HEK293 (cell line): ENCODE results near the gene CAMTA2.

Experiments
- BCL11A ChIP-seq: fragments of 450-650 bp; formaldehyde crosslinking; IDR thresholded peaks from 2 replicates; pipeline ENCODE4 v1.5.1; 2016; ENCODE audit warnings: low read depth, missing biosample characterization, missing genetic modification characterization
- IKZF3 ChIP-seq: fragments of 450-650 bp; IDR thresholded peaks from 2 replicates; pipeline ENCODE4 v1.5.0; 2018; ENCODE audit warnings: missing biosample characterization, mild to moderate bottlenecking, missing genetic modification characterization, moderate library complexity
- SCRT2 ChIP-seq: fragments of 450-650 bp; formaldehyde crosslinking; IDR thresholded peaks from 2 replicates; pipeline ENCODE4 v1.5.1; 2016; ENCODE audit warnings: missing biosample characterization, missing genetic modification characterization
- ZBTB20 ChIP-seq: fragments of 450-650 bp; formaldehyde crosslinking; IDR thresholded peaks from 2 replicates; pipeline ENCODE4 v1.5.1; 2016; ENCODE audit warnings: missing biosample characterization, missing genetic modification characterization
- ZNF501 ChIP-seq: fragments of 450-650 bp; formaldehyde crosslinking; IDR thresholded peaks from 2 replicates; pipeline ENCODE4 v1.5.1; 2016; ENCODE audit warnings: missing biosample characterization, missing genetic modification characterization
- ZNF555 ChIP-seq: fragments of 450-650 bp; formaldehyde crosslinking; conservative IDR thresholded peaks from 2 replicates; pipeline ENCODE4 v1.5.1; 2017; ENCODE audit warnings: missing biosample characterization, mild to moderate bottlenecking, missing genetic modification characterization, inconsistent platforms
- ZNF560 ChIP-seq: fragments of 450-650 bp; formaldehyde crosslinking; IDR thresholded peaks from 2 replicates; pipeline ENCODE4 v1.5.1; 2017; ENCODE audit warnings: missing biosample characterization, missing genetic modification characterization, borderline replicate concordance
- ZNF629 ChIP-seq: fragments of 450-650 bp; formaldehyde crosslinking; IDR thresholded peaks from 2 replicates; pipeline ENCODE4 v1.5.1; 2017; ENCODE audit warnings: missing biosample characterization, missing genetic modification characterization
- ZNF658 ChIP-seq: fragments of 450-650 bp; formaldehyde crosslinking; IDR thresholded peaks from 2 replicates; pipeline ENCODE4; 2016; ENCODE audit warnings: missing biosample characterization, missing genetic modification characterization
- ZNF776 ChIP-seq: fragments of 450-650 bp; formaldehyde crosslinking; IDR thresholded peaks from 2 replicates; pipeline ENCODE4 v1.5.0; 2017; ENCODE audit warnings: missing biosample characterization, missing genetic modification characterization, borderline replicate concordance
- TF ChIP-seq, protein P1 (sequence below): fragments of 450-650 bp; formaldehyde crosslinking; IDR thresholded peaks from 2 replicates; pipeline ENCODE4 v1.5.1; 2016; ENCODE audit warnings: missing biosample characterization, missing genetic modification characterization
- TF ChIP-seq, protein P2 (sequence below): fragments of 450-650 bp; formaldehyde crosslinking; IDR thresholded peaks from 2 replicates; pipeline ENCODE4 v1.5.1; 2016; ENCODE audit warnings: missing biosample characterization, missing genetic modification characterization, borderline replicate concordance
- TF ChIP-seq, protein P3 (sequence below): fragments of 450-650 bp; formaldehyde crosslinking; IDR thresholded peaks from 2 replicates; pipeline ENCODE4 v1.5.1; 2017; ENCODE audit warnings: missing biosample characterization, missing genetic modification characterization
- TF ChIP-seq, protein P4 (sequence below): fragments of 450-650 bp; formaldehyde crosslinking; IDR thresholded peaks from 2 replicates; pipeline ENCODE4 v1.5.1; 2016; ENCODE audit warnings: missing biosample characterization, missing genetic modification characterization

DNA sequence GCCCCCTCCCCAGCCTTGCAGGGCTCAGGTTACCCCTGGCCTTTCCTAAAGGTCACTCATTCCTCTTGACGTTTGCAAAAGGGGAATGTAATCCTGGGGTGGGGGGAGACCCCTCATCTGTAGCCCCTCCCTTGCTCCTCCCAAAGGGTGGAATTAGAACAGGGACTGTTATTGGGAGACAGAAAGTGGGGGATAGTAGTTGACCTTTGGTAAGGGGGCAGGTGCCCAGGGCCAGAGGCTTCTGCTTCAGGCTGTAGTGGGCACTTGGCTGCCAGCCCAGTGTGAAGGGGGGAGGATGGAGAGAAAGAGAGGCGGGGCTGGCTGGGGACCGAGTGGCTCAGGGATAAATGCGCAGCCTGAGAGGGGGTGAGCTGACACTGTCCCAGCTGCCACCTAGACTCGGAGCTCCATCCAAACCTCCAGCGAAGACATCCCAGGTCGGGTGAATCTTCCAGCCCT is 36.7 kb downstream of the CAMTA2 start, which contains the start of gene ENO3:
- TF ChIP-seq SCRT2 (tag by site-specific recombination) (no peak), ZNF658 (no peak), ZNF629 (tag by site-specific recombination) (no peak), BCL11A (tag by site-specific recombination) (no peak), ZNF776 (tag by site-specific recombination) (no peak), ZNF555 (tag by site-specific recombination) (no peak), ZNF560 (tag by site-specific recombination) (no peak), IKZF3 (tag by site-specific recombination) (no peak; the same call in 1 of the 2 replicates), ZBTB20 (no peak), ZNF501 (tag by site-specific recombination) (no peak)
- TF ChIP-seq, protein P1, sequence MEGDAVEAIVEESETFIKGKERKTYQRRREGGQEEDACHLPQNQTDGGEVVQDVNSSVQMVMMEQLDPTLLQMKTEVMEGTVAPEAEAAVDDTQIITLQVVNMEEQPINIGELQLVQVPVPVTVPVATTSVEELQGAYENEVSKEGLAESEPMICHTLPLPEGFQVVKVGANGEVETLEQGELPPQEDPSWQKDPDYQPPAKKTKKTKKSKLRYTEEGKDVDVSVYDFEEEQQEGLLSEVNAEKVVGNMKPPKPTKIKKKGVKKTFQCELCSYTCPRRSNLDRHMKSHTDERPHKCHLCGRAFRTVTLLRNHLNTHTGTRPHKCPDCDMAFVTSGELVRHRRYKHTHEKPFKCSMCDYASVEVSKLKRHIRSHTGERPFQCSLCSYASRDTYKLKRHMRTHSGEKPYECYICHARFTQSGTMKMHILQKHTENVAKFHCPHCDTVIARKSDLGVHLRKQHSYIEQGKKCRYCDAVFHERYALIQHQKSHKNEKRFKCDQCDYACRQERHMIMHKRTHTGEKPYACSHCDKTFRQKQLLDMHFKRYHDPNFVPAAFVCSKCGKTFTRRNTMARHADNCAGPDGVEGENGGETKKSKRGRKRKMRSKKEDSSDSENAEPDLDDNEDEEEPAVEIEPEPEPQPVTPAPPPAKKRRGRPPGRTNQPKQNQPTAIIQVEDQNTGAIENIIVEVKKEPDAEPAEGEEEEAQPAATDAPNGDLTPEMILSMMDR (tag by site-specific recombination), result no peak
- TF ChIP-seq, protein P2, sequence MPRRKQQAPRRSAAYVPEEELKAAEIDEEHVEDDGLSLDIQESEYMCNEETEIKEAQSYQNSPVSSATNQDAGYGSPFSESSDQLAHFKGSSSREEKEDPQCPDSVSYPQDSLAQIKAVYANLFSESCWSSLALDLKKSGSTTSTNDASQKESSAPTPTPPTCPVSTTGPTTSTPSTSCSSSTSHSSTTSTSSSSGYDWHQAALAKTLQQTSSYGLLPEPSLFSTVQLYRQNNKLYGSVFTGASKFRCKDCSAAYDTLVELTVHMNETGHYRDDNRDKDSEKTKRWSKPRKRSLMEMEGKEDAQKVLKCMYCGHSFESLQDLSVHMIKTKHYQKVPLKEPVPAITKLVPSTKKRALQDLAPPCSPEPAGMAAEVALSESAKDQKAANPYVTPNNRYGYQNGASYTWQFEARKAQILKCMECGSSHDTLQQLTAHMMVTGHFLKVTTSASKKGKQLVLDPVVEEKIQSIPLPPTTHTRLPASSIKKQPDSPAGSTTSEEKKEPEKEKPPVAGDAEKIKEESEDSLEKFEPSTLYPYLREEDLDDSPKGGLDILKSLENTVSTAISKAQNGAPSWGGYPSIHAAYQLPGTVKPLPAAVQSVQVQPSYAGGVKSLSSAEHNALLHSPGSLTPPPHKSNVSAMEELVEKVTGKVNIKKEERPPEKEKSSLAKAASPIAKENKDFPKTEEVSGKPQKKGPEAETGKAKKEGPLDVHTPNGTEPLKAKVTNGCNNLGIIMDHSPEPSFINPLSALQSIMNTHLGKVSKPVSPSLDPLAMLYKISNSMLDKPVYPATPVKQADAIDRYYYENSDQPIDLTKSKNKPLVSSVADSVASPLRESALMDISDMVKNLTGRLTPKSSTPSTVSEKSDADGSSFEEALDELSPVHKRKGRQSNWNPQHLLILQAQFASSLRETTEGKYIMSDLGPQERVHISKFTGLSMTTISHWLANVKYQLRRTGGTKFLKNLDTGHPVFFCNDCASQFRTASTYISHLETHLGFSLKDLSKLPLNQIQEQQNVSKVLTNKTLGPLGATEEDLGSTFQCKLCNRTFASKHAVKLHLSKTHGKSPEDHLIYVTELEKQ (tag by site-specific recombination), result no peak
- TF ChIP-seq, protein P3, sequence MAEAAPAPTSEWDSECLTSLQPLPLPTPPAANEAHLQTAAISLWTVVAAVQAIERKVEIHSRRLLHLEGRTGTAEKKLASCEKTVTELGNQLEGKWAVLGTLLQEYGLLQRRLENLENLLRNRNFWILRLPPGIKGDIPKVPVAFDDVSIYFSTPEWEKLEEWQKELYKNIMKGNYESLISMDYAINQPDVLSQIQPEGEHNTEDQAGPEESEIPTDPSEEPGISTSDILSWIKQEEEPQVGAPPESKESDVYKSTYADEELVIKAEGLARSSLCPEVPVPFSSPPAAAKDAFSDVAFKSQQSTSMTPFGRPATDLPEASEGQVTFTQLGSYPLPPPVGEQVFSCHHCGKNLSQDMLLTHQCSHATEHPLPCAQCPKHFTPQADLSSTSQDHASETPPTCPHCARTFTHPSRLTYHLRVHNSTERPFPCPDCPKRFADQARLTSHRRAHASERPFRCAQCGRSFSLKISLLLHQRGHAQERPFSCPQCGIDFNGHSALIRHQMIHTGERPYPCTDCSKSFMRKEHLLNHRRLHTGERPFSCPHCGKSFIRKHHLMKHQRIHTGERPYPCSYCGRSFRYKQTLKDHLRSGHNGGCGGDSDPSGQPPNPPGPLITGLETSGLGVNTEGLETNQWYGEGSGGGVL (tag by site-specific recombination), result no peak
- TF ChIP-seq, protein P4, sequence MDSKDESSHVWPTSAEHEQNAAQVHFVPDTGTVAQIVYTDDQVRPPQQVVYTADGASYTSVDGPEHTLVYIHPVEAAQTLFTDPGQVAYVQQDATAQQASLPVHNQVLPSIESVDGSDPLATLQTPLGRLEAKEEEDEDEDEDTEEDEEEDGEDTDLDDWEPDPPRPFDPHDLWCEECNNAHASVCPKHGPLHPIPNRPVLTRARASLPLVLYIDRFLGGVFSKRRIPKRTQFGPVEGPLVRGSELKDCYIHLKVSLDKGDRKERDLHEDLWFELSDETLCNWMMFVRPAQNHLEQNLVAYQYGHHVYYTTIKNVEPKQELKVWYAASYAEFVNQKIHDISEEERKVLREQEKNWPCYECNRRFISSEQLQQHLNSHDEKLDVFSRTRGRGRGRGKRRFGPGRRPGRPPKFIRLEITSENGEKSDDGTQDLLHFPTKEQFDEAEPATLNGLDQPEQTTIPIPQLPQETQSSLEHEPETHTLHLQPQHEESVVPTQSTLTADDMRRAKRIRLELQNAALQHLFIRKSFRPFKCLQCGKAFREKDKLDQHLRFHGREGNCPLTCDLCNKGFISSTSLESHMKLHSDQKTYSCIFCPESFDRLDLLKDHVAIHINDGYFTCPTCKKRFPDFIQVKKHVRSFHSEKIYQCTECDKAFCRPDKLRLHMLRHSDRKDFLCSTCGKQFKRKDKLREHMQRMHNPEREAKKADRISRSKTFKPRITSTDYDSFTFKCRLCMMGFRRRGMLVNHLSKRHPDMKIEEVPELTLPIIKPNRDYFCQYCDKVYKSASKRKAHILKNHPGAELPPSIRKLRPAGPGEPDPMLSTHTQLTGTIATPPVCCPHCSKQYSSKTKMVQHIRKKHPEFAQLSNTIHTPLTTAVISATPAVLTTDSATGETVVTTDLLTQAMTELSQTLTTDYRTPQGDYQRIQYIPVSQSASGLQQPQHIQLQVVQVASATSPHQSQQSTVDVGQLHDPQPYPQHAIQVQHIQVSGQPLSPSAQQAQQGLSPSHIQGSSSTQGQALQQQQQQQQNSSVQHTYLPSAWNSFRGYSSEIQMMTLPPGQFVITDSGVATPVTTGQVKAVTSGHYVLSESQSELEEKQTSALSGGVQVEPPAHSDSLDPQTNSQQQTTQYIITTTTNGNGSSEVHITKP (tag by site-specific recombination), result 0 out of 2 replicates have a peak, but pooled peaks have one; percentile 18
